CD4-positive, alpha-beta T cell treated with Interleukin-6 for 4 hours (primary cell): Measurements from ENCODE around the gene PATL2.
"Not testable (repeated sequence)": the region's sequence is repeated elsewhere in the genome, so short reads cannot be mapped to it uniquely, and the experiment has no call there.

Experiments
- DNase-seq: peaks from one replicate; pipeline ENCODE4 v3.0.0-alpha.2; 2020; ENCODE audit warnings: mixed read lengths

The PATL2 gene

DNA sequence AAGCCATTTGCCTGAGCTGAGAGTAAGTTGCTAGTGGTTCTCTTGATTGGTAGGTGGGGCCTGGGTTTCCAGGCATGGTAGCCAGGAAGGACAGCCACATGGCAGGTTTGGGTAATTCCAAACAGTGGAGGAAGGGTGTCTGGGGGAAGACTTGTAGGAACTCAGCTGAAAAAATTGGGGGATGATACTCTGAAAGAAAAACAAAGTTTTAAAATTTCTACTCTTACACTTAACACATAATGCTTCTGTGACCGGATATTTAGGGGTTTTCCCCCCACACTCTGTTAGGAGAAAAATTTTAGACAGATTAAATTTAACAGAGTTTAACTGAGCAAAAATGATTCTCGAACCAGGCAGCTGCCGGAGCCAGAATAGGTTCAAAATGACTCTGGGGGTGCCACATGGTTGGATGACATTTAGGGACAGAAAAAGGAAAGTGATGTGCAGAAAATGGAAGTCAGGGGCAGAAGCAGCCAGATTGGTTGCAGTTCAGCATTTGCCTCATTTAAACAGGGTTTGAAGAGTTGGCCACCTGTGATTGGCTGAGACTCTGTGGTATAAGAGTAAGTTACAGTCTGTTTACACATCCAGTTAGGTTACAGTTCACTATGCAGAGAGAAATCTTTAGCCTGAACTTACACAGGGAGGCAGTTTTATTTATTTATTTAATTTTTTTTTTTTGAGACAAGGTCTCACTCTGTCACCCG lies 8.3 kb upstream of the PATL2 start:
- peak; percentile 40 for DNase-seq

DNA sequence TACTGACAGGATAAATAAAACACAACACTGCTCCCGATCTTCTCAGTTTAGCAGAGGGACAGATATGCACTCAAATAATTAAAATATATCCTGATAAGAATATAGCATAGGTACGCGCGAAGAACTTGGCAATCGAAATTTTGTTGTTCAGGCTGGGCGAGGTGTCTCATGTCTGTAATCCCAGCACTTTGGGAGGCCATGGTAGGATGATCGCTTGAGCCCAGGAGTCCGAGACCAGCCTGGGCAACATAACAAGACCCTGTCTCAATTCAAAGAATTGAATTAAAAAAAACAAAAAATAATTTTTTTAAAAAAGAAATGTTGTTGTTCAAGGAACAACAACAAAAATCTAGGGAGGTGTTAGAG lies 7.8 kb upstream of the PATL2 start:
- no peak for DNase-seq

DNA sequence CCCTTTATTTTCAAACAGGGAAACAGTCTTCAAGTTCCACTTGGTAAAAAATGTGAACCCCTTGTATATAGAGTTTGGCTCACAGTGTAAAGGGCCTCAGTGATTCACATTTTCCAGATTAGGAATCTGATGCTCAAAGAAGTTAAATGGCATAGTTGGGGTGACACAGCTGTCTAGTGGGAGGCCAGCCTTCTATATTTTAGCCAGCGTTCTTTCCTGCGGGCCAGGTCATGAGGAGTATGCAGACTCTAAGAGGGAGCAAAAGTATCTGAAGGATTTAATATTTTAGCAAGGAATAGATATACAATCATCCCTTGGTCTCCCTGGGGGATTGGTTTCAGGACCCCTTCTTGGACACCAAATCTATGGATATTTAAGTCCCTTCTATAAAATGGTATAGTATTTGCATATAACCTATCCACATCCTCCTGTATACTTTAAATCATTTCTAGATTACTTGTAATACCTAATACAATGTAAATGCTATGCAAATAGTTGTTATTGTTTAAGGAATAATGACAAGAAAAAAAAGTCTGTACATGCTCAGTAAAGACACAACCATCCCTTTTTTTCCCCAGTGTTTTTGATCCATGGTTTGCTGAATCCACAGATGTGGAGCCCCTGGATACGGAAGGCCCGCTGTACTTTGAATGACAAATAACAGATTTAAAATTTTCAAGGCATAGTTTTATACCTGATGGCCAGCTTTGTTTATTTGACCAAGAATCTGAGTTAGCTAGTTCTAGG lies 7.2 kb upstream of the PATL2 start:
- DNase-seq: no peak

DNA sequence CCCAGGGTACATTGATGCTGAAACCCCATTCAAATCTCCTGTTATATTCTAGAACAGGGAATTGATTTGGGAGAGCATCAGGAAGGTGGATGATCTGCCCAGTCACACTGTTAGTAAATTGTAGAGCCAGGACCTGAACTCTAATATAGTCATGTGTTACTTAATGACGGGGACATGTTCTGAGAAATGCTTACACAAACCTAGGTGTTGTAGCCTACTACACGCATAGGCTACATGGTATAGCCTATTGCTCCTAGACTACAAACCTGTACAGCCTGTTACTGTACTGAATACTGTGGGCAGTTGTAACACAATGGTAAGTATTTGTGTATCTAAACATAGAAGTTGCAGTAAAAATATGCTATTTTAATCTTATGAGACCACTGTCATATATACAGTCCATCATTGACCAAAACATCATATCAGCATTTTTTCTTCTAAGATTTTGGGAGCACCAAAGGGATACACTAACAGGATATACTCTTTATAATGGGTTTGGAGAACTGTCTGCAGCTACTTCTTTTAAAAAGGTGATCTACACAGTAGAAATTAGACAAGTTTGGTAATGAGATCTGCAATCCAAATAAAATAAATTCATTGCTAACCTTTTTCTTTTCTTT lies 6.0 kb upstream of the PATL2 start:
- no peak for DNase-seq

DNA sequence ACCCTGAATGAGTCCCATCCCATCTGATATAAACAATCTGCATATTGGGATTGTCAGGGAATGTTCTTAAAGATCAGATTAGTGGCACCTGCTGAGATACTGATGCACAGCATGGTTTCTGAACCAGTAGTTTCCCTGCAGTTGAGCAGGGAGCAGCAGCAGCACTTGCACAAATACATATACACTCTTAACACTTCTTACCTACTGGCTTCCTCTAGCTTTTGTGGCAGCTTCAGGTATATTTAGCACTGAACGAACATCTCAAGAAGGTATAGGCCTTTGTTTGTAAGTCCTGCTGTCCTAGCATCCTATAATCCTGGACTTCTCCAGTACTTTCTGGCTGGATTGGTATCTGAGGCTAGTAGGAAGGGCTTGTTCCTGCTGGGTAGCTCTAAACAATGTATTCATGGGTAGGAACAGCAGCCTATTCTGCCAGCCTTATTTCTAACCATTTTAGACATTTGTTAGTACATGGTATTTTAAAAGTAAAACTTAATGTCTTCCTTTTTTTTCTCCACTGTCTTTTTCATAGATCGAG lies 4.7 kb upstream of the PATL2 start:
- no peak for DNase-seq

DNA sequence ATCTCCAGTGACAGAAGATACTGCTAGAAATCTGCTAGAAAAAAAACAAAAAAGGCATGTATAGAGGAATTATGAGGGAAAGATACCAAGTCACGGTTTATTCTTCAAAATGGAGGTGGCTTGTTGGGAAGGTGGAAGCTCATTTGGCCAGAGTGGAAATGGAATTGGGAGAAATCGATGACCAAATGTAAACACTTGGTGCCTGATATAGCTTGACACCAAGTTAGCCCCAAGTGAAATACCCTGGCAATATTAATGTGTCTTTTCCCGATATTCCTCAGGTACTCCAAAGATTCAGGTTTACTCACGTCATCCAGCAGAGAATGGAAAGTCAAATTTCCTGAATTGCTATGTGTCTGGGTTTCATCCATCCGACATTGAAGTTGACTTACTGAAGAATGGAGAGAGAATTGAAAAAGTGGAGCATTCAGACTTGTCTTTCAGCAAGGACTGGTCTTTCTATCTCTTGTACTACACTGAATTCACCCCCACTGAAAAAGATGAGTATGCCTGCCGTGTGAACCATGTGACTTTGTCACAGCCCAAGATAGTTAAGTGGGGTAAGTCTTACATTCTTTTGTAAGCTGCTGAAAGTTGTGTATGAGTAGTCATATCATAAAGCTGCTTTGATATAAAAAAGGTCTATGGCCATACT lies 4.1 kb upstream of the PATL2 start:
- DNase-seq: no peak

DNA sequence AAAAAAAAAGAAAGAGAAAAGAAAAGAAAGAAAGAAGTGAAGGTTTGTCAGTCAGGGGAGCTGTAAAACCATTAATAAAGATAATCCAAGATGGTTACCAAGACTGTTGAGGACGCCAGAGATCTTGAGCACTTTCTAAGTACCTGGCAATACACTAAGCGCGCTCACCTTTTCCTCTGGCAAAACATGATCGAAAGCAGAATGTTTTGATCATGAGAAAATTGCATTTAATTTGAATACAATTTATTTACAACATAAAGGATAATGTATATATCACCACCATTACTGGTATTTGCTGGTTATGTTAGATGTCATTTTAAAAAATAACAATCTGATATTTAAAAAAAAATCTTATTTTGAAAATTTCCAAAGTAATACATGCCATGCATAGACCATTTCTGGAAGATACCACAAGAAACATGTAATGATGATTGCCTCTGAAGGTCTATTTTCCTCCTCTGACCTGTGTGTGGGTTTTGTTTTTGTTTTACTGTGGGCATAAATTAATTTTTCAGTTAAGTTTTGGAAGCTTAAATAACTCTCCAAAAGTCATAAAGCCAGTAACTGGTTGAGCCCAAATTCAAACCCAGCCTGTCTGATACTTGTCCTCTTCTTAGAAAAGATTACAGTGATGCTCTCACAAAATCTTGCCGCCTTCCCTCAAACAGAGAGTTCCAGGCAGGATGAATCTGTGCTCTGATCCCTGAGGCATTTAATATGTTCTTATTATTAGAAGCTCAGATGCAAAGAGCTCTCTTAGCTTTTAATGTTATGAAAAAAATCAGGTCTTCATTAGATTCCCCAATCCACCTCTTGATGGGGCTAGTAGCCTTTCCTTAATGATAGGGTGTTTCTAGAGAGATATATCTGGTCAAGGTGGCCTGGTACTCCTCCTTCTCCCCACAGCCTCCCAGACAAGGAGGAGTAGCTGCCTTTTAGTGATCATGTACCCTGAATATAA lies 2.2 kb upstream of the PATL2 start:
- DNase-seq: no peak

DNA sequence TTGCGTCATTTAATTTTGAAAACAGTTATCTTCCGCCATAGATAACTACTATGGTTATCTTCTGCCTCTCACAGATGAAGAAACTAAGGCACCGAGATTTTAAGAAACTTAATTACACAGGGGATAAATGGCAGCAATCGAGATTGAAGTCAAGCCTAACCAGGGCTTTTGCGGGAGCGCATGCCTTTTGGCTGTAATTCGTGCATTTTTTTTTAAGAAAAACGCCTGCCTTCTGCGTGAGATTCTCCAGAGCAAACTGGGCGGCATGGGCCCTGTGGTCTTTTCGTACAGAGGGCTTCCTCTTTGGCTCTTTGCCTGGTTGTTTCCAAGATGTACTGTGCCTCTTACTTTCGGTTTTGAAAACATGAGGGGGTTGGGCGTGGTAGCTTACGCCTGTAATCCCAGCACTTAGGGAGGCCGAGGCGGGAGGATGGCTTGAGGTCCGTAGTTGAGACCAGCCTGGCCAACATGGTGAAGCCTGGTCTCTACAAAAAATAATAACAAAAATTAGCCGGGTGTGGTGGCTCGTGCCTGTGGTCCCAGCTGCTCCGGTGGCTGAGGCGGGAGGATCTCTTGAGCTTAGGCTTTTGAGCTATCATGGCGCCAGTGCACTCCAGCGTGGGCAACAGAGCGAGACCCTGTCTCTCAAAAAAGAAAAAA lies 1.4 kb upstream of the PATL2 start:
- peak; percentile 77 for DNase-seq

DNA sequence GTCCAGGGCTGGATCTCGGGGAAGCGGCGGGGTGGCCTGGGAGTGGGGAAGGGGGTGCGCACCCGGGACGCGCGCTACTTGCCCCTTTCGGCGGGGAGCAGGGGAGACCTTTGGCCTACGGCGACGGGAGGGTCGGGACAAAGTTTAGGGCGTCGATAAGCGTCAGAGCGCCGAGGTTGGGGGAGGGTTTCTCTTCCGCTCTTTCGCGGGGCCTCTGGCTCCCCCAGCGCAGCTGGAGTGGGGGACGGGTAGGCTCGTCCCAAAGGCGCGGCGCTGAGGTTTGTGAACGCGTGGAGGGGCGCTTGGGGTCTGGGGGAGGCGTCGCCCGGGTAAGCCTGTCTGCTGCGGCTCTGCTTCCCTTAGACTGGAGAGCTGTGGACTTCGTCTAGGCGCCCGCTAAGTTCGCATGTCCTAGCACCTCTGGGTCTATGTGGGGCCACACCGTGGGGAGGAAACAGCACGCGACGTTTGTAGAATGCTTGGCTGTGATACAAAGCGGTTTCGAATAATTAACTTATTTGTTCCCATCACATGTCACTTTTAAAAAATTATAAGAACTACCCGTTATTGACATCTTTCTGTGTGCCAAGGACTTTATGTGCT lies 721 bp upstream of the PATL2 start:
- DNase-seq: peak; percentile 68

DNA sequence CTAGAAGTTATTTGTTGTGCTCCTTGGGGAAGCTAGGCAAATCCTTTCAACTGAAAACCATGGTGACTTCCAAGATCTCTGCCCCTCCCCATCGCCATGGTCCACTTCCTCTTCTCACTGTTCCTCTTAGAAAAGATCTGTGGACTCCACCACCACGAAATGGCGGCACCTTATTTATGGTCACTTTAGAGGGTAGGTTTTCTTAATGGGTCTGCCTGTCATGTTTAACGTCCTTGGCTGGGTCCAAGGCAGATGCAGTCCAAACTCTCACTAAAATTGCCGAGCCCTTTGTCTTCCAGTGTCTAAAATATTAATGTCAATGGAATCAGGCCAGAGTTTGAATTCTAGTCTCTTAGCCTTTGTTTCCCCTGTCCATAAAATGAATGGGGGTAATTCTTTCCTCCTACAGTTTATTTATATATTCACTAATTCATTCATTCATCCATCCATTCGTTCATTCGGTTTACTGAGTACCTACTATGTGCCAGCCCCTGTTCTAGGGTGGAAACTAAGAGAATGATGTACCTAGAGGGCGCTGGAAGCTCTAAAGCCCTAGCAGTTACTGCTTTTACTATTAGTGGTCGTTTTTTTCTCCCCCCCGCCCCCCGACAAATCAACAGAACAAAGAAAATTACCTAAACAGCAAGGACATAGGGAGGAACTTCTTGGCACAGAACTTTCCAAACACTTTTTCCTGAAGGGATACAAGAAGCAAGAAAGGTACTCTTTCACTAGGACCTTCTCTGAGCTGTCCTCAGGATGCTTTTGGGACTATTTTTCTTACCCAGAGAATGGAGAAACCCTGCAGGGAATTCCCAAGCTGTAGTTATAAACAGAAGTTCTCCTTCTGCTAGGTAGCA lies 657 bp downstream of the PATL2 start:
- DNase-seq: peak; percentile 63

DNA sequence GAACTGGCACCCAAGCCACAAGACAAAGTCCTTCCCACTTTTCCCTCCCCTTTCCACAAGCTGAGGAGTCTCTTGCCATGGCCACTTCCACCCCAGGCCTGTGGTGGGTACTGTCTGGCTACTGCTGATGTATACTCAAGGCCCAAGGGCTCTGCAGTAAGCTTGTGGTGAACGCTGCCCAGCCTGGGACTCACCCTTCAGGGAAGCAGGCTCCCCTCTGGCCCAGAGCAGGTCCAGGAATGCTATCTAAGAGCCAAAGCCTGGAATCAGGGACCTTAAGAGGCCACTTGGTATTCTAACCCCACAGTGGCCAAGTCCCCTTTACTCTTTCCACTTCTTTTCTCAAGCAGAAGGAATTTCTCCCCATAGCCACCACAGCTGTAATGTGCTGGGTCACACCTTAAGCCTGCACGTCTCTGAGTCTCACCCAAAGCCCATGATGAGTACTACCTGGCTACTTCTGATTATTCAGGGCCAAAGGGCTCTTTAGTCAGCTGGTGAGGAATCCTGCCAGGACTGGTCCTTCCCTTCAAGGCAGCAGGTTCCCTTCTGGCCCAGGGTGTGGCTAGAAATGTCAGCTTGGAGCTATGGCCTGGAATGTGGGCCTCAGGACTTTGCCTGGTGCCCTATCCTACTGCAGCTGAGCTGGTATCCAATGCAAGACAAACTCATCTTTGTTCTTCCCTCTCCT lies 4.0 kb downstream of the PATL2 start:
- no peak for DNase-seq

DNA sequence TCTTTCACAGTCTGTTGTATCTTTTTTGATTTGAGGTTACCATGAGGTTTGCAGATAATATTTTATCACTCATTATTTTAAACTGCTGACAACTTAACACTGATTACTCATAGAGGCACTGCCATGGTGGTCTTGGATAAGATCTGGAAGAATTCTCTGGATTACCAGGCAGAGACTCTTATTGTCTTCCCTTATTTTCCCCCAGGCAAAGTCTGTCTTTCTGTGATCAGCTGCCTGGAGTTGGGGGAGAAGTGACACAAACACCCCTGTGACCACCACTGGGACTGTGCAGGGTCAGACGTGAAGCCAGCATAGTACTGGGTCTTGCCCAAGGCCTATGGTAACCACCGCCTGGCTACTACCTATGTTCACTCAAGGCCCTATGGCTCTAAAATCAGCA lies 4.7 kb downstream of the PATL2 start:
- no peak for DNase-seq

DNA sequence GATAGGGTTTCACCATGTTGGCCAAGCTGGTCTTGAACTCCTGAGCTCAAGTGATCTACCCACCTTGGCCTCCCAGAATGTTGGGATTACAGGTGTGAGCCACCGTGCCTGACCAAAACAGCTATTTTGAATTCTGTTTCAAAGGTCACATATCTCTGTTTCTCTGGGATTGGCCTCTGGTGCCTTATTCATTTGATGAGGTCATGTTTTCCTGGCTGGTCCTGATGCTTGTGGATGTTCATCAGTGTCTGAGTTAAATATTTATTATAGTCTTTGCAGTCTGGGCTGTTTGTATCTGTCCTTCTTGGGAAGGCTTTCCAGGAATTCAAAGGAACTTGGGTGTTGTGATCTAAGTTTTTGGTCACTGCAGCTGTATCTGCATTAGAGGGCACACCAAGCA lies 5.1 kb downstream of the PATL2 start:
- no peak for DNase-seq

DNA sequence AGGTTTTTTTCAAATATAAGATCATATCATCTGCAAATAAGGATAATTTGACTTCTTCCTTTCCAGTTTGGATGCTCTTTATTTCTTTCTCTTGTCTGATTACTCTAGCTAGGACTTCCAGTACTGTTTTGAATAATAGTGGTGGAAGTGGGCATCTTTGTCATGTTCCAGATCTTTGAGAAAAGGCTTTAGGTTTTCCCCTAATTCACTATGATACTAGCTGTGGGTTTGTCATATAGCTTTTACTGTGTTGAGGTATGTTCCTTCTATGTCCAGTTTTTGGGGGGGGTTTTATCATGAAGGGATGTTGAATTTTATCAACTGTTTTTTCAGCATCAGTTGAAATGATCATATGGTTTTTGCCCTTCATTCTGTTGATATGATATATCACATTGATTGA lies 10.4 kb downstream of the PATL2 start:
- DNase-seq: not testable (repeated sequence)

DNA sequence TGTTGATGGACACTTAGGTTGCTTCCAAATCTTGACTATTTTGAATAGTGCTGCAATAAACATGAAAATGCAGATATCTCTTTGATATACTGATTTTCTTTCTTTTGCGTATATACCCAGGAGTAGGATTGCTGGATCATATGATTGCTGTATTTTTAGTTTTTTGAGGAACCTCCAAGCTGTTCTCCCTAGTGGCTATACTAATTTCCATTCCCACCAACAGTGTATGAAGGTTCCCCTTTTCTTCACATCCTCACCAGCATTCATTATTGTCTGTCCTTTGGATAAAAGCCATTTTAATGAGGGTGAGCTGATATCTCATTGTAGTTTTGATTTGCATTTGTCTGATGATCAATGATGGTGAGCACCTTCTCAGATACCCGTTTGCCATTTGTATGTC lies 12.5 kb downstream of the PATL2 start:
- DNase-seq: no peak

DNA sequence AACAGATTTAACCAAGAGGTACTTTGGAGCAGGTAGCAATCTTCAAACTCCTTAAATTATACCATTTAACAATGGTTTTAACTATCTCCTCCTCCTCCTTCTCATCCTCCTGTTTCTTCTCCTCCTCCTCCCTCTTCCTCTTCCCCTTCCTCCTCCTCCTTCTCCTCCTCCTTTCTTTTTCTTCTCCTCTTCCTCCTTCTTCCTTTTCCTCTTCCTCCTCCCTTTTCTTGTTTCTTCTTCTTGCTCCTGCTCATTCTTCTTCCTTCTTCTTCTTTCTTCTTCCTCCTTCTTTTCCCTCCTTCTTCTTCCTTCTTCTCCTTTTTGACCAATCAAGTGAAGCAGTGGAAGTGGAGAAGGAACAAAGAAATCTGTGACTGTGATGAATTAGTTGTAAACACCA lies 14.1 kb downstream of the PATL2 start:
- no peak for DNase-seq

DNA sequence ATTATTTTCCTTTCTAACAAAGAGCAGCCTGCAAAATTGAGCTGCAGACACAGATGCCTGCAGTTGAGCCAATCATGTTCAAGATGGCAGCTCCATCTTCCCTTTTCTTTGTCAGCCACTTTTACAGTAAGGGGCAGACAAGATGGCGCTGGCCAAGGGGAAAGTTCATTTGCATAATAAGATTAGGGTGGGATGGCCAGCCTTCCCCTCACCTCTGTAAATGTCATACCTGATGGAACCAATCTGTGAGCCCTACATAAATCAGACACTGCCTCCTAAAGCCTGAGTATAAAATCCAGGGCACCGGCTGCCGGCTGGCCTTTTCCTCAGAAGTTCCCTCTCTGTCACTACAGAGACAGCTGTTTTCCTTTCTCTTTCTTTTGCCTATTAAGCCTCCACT lies 15.8 kb downstream of the PATL2 start:
- no peak for DNase-seq

DNA sequence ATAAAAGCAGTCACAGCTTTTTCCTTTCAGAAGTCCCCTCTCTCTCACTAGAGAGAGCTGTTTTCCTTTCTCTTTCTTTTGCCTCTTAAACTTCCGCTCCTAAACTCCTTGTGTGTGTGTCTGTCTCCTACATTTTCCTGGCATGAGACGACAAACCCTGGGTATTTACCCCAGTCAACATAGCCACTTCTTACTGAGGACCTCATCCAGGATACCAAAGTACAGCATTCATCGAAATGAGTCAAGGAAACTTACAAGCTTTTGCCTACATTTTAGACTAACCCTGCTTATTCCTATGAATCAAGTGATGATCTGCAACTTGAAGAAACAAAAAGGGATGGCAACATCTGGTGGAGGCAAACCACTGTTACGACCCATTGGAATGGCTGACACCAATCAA lies 16.7 kb downstream of the PATL2 start:
- no peak for DNase-seq

DNA sequence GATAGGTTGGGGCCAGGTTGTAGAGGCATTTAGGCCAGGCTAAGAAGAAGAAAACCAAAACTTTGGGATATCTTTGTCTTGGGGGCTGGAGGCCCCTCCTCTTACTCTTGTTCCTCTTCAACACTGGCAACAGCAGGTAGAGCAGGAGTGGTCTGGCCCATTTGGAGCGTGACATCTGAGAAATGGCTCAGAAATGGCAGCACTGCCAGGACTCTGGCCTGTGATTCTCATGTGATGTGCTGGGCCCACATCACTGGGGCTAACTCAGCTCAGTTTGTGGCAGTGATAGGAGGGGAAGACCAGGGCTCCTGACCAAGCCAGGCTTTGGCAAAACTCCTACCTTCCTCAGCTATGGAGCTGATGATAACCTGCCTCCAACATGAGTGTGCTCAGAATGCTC lies 18.5 kb downstream of the PATL2 start:
- no peak for DNase-seq

DNA sequence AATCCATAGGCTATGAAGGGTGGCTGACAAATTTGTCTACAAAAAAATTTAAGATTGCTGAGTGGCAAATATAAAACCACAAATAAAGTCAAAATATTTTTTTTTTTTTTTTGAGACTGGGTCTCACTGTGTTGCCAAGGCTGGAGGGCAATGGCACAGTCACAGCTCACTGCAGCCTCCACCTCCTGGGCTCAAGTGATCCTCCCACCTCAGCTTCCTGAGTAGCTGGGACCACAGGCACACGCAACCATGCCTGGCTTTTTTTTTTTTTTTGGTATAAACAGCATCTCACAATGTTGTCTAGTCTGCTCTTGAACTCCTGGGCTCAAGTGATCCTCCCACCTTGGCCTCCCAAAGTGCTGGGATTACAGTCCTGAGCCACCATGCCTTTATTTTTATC lies 20.9 kb downstream of the PATL2 start:
- peak; percentile 60 for DNase-seq
